ENCODE measurements around the gene C6. TPM values are rescaled to one million over a fixed set of nuclear protein-coding genes. Genes with fewer than 3 reads are reported as not detected.

The C6 gene
- total and polyA plus RNA-seq, 2 of the 8 experiments (the other 6 are each of a cell fraction or from before 2014, with no cell fraction given), result not detected

GRCh38 chr5:41143131-41143901 lies 70.0 kb downstream of the C6 start:
- FAIRE-seq, result no peak
- H4K5ac ChIP-seq (ENCODE audit: insufficient read length, low read depth, low read length), result no peak overlapping the region

More at GRCh38 chr5:41143131-41143901, 70.0 kb downstream of the C6 start:
- H3K9ac ChIP-seq (replicated peaks in 1 of 4; ENCODE audit: extremely low read depth in 1 of 4, low read depth in 3 of 4, low read length in 3 of 4), result no peak overlapping the region
- H3K4me2 ChIP-seq (ENCODE audit: insufficient read depth in 1 of 2, low read depth in 2 of 2, low read length in 2 of 2), result no peak overlapping the region
- no peak overlapping the region for H2AK5ac ChIP-seq (ENCODE audit: low read depth, low read length)
- DNase-seq (ENCODE audit: low read depth in 1 of 2, low spot score in 2 of 2), result no peak
- WGBS, 2 experiments (ENCODE audit: extremely low coverage in 1 of 2, insufficient coverage in 1 of 2, insufficient read length in 1 of 2, insufficient replicate concordance in 2 of 2, low coverage in 1 of 2, low lambda C conversion rate in 2 of 2, missing lambda C conversion rate in 1 of 2), result 77% methylated on average over 3 of the region's 3 CpGs; no CpG with 5 or more reads in 1 of the 2 experiments
- no peaks in the 10 kb centered on the region for H3K79me2 ChIP-seq (ENCODE audit: control insufficient read depth in 1 of 2, insufficient read depth in 2 of 2, low read length in 2 of 2)
- no peak overlapping the region for H2BK120ac ChIP-seq (replicated peaks; ENCODE audit: low read depth, low read length)
- no peak overlapping the region for H4K91ac ChIP-seq (replicated peaks; ENCODE audit: insufficient read length, low read length)
- H2BK20ac ChIP-seq (ENCODE audit: low read length), result no peak overlapping the region
- H4K8ac ChIP-seq (ENCODE audit: extremely low read depth, insufficient read depth, low read length), result no peak overlapping the region
- no peaks in the 10 kb centered on the region for H4K20me1 ChIP-seq (replicated peaks in 1 of 2; ENCODE audit: control insufficient read depth in 1 of 2, insufficient read depth in 2 of 2, low read length in 2 of 2)
- H3K9me3 ChIP-seq (ENCODE audit: insufficient read depth in 2 of 2, low read depth in 1 of 2, low read length in 1 of 2), result no peaks in the 10 kb centered on the region
- H3K27me3 ChIP-seq (replicated peaks in 1 of 4; ENCODE audit: control insufficient read depth in 3 of 4, extremely low read depth in 1 of 4, insufficient read depth in 3 of 4, low read length in 3 of 4), result no peaks in the 10 kb centered on the region
- no peak overlapping the region for H2BK15ac ChIP-seq (ENCODE audit: low read length)
- no peak overlapping the region for H3K4ac ChIP-seq (replicated peaks; ENCODE audit: insufficient read length, low read depth, low read length)
- no peaks in the 10 kb centered on the region for H3K79me1 ChIP-seq (ENCODE audit: low read depth, low read length)
- no peak overlapping the region for H2BK12ac ChIP-seq (ENCODE audit: low read depth, low read length)
- H3K56ac ChIP-seq (replicated peaks; ENCODE audit: insufficient read length, low read depth, low read length), result no peak overlapping the region
- no peak overlapping the region for H3K27ac ChIP-seq (ENCODE audit: low read depth, low read length)
- ChIA-PET POLR2A (ENCODE audit: partially characterized antibody) (interaction anchor here (0.6 kb wide), 1 partner anchor 280 kb away, joined by 3 read pairs; no protein-coding TSS in a partner anchor), CTCF (ENCODE audit: partially characterized antibody) (interaction anchor here (0.6 to 1.1 kb wide), 3 partner anchors 15 to 126 kb away, joined by 3 read pairs; no protein-coding TSS in a partner anchor)
- H3K14ac ChIP-seq (ENCODE audit: insufficient read length), result no peak overlapping the region
- H2AFZ ChIP-seq (ENCODE audit: low read length), result no peak overlapping the region
- no peaks in the 10 kb centered on the region; a peak in 1 of 8 replicates for H3K36me3 ChIP-seq (ENCODE audit: control insufficient read depth in 2 of 4, insufficient read depth in 4 of 4, low read length in 3 of 4)
- H3K23ac ChIP-seq (ENCODE audit: insufficient read length), result no peak overlapping the region
- TF ChIP-seq KDM4A (IDR thresholded peaks at IDR 0.05; ENCODE audit: low read depth, low read length, severe bottlenecking) (no peak), RAD21 (IDR thresholded peaks at IDR 0.05 in 1 of 2, conservative IDR thresholded peaks at IDR 0.05 in 1 of 2; ENCODE audit: low read depth in 2 of 2, low read length in 2 of 2) (peak; percentile 14 to 32; a peak in 1 of 4 replicates)
- TF ChIP-seq, protein P1, sequence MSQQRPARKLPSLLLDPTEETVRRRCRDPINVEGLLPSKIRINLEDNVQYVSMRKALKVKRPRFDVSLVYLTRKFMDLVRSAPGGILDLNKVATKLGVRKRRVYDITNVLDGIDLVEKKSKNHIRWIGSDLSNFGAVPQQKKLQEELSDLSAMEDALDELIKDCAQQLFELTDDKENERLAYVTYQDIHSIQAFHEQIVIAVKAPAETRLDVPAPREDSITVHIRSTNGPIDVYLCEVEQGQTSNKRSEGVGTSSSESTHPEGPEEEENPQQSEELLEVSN (IDR thresholded peaks at IDR 0.05), result no peak
- no peak overlapping the region for H2BK5ac ChIP-seq (ENCODE audit: low read depth, low read length)
- H3K18ac ChIP-seq (ENCODE audit: extremely low read depth, low read length), result no peak overlapping the region
- no peak overlapping the region for H3K4me3 ChIP-seq (ENCODE audit: extremely low read depth in 1 of 4, insufficient read depth in 2 of 4, low read depth in 3 of 4, low read length in 4 of 4)
- no peaks in the 10 kb centered on the region for H3K23me2 ChIP-seq (ENCODE audit: low read depth, low read length)
- H3K4me1 ChIP-seq (replicated peaks in 1 of 4; ENCODE audit: control insufficient read depth in 3 of 4, insufficient read depth in 4 of 4, low read length in 3 of 4), result no peaks in the 10 kb centered on the region

Data from H1 (cell line).